SK-N-SH (cell line): ENCODE data around the gene CX3CR1. TPM values are rescaled to one million over a fixed set of nuclear protein-coding genes. Genes with fewer than 3 reads are reported as not detected.

Experiments used
- CTCF ChIA-PET: fragments of 300-600, 350-600 bp; formaldehyde crosslinking; extraction: SDS; loops from one replicate; lab custom pipeline; 2021; lab: Yijun Ruan, JAX
- POLR2A ChIA-PET: fragments of 350-600 bp; sonication (Branson Sonifier 250); formaldehyde crosslinking; extraction: SDS; loops from one replicate; lab custom pipeline; 2020; ENCODE audit warnings: antibody characterized with exemption, inconsistent platforms; lab: Yijun Ruan, JAX
- DNase-seq: peaks from one replicate; pipeline ENCODE4 v3.0.0; 2012
- H2AFZ ChIP-seq: fragments of 200-600 bp; sonication (generic); 2 replicates; pipeline ENCODE4 v1.8.1; 2016; ENCODE audit warnings: antibody characterized with exemption, mild to moderate bottlenecking, low read depth
- H3F3A ChIP-seq: fragments of 200-600 bp; sonication (generic); replicated peaks from 2 replicates; pipeline ENCODE3; 2016; ENCODE audit warnings: antibody characterized with exemption, mild to moderate bottlenecking; ENCODE audit not compliant: insufficient read depth
- H3K27ac ChIP-seq, 2 experiments: fragments of 200-500 bp in 1 of 2; fragments of 200-600 bp in 1 of 2; sonication (Bioruptor generic) in 1 of 2; sonication (generic), shearing (Covaris generic) in 1 of 2; 2 replicates each; pipeline versions ENCODE4 v1.5.1 to v1.6.1; 2014 to 2016; ENCODE audit warnings: low read depth in 2 of 2, inconsistent platforms in 1 of 2, low read length in 1 of 2, mild to moderate bottlenecking in 1 of 2, mixed read lengths in 1 of 2
- H3K27me3 ChIP-seq: fragments of 200-600 bp; sonication (generic), shearing (Covaris generic); 2 replicates; pipeline ENCODE4 v1.6.1; 2016; ENCODE audit warnings: mixed run types; ENCODE audit not compliant: insufficient read depth
- H3K36me3 ChIP-seq, 2 experiments: fragments of 200-500 bp in 1 of 2; fragments of 200-600 bp in 1 of 2; sonication (Bioruptor generic) in 1 of 2; sonication (generic) in 1 of 2; replicated peaks in 1 of 2; 2 replicates each; pipeline versions ENCODE3 to v1.5.1; 2014 to 2016; ENCODE audit warnings: low read length in 1 of 2, mild to moderate bottlenecking in 1 of 2; ENCODE audit not compliant: insufficient read depth in 2 of 2, control insufficient read depth in 1 of 2
- H3K4me1 ChIP-seq, 2 experiments: fragments of 200-500 bp in 1 of 2; fragments of 200-600 bp in 1 of 2; sonication (Bioruptor generic) in 1 of 2; sonication (generic), shearing (Covaris generic) in 1 of 2; 2 replicates each; pipeline versions ENCODE4 v1.5.1 to v1.6.1; 2014 to 2016; ENCODE audit warnings: low read depth in 1 of 2, low read length in 1 of 2, mixed run types in 1 of 2; ENCODE audit not compliant: insufficient read depth in 2 of 2, control insufficient read depth in 1 of 2
- H3K4me2 ChIP-seq: fragments of 200-600 bp; sonication (generic), shearing (Covaris generic); 2 replicates; pipeline ENCODE4 v1.6.1; 2017; ENCODE audit warnings: mixed run types
- H3K4me3 ChIP-seq, 2 experiments: fragments of 200-500 bp in 1 of 2; fragments of 200-600 bp in 1 of 2; sonication (Bioruptor generic) in 1 of 2; sonication (generic), shearing (Covaris generic) in 1 of 2; 2 replicates each; pipeline versions ENCODE4 v1.5.1 to v1.8.1; 2014 to 2016; ENCODE audit warnings: low read depth in 2 of 2, inconsistent platforms in 1 of 2, low read length in 1 of 2, mild to moderate bottlenecking in 1 of 2, mixed read lengths in 1 of 2, moderate library complexity in 1 of 2
- H3K79me2 ChIP-seq: fragments of 200-600 bp; sonication (generic); 2 replicates; pipeline ENCODE4 v1.8.1; 2017; ENCODE audit warnings: mild to moderate bottlenecking; ENCODE audit not compliant: insufficient read depth
- H3K9ac ChIP-seq: fragments of 200-600 bp; sonication (generic); 2 replicates; pipeline ENCODE4 v1.6.1; 2017; ENCODE audit warnings: mixed run types
- H3K9me2 ChIP-seq: fragments of 200-600 bp; sonication (generic); 2 replicates; pipeline ENCODE4 v1.6.1; 2017; ENCODE audit warnings: mixed run types
- H3K9me3 ChIP-seq: fragments of 200-600 bp; sonication (generic); 2 replicates; pipeline ENCODE4 v1.6.1; 2017; ENCODE audit warnings: mixed run types, mild to moderate bottlenecking, moderate library complexity
- H4K20me1 ChIP-seq: fragments of 200-600 bp; sonication (generic); 2 replicates; pipeline ENCODE4 v1.6.1; 2017; ENCODE audit warnings: mild to moderate bottlenecking, mixed run types; ENCODE audit not compliant: insufficient read depth
- ELF1 ChIP-seq: IDR thresholded peaks from 2 replicates; pipeline ENCODE4 v1.4.0; 2012
- FOSL2 ChIP-seq: IDR thresholded peaks from 2 replicates; pipeline ENCODE4 v1.4.0; 2012; ENCODE audit warnings: low read depth, mild to moderate bottlenecking, moderate library complexity, borderline replicate concordance
- FOXM1 ChIP-seq: IDR thresholded peaks from 2 replicates; pipeline ENCODE4 v1.4.0; 2012; ENCODE audit warnings: low read depth, mild to moderate bottlenecking
- GABPA ChIP-seq: IDR thresholded peaks from 2 replicates; pipeline ENCODE4 v1.4.0; 2012; ENCODE audit warnings: low read depth, mild to moderate bottlenecking
- JUND ChIP-seq: IDR thresholded peaks from 2 replicates; pipeline ENCODE4 v1.4.0; 2012
- MXI1 ChIP-seq: IDR thresholded peaks from 2 replicates; pipeline ENCODE4 v1.6.1; 2012; ENCODE audit warnings: mild to moderate bottlenecking, low read depth, low read length, improper control_type of control experiment
- RCOR1 ChIP-seq: fragments of 150-350 bp; IDR thresholded peaks from 2 replicates; pipeline ENCODE4 v1.6.1; 2017; ENCODE audit warnings: antibody characterized with exemption, low read length
- RFX5 ChIP-seq: IDR thresholded peaks from 2 replicates; pipeline ENCODE4 v1.6.1; 2012; ENCODE audit warnings: mild to moderate bottlenecking, improper control_type of control experiment, low read length
- RXRA ChIP-seq: IDR thresholded peaks from 2 replicates; pipeline ENCODE4 v1.4.0; 2012; ENCODE audit warnings: low read depth, mild to moderate bottlenecking, borderline replicate concordance
- SMC3 ChIP-seq: IDR thresholded peaks from 2 replicates; pipeline ENCODE4 v1.6.1; 2012; ENCODE audit warnings: low read depth, low read length, improper control_type of control experiment
- TAF1 ChIP-seq: IDR thresholded peaks from 2 replicates; pipeline ENCODE4 v1.6.1; 2012; ENCODE audit warnings: low read depth, mild to moderate bottlenecking, low read length, moderate library complexity, borderline replicate concordance
- TCF12 ChIP-seq: IDR thresholded peaks from 2 replicates; pipeline ENCODE4 v1.4.0; 2012
- YY1 ChIP-seq: IDR thresholded peaks from 2 replicates; pipeline ENCODE4 v1.4.0; 2012; ENCODE audit warnings: low read depth, mild to moderate bottlenecking
- WGBS: methylation state at CpG from one replicate; pipeline ENCODE4 v1.1.6; 2017; ENCODE audit warnings: low lambda C conversion rate; 5-methylcytosine and 5-hydroxymethylcytosine counted together
- polyA plus RNA-seq, 3 experiments: library from polyadenylated mRNA; depleted of rRNA; stranded (reverse); fragments of >200 nt; gene quantifications; 2 replicates each; pipeline ENCODE4 v1.2.3, GENCODE V29; 2012
- TF ChIP-seq, protein P1 (sequence below): fragments of 150-350 bp; IDR thresholded peaks from 2 replicates; pipeline ENCODE4 v1.6.1; 2016; ENCODE audit warnings: mild to moderate bottlenecking, low read depth, low read length
- TF ChIP-seq, protein P2 (sequence below): fragments of 150-350 bp; IDR thresholded peaks from 2 replicates; pipeline ENCODE4 v1.6.1; 2017; ENCODE audit warnings: antibody characterized with exemption, low read length, low read depth, borderline replicate concordance
- TF ChIP-seq, protein P3 (sequence below): IDR thresholded peaks from 2 replicates; pipeline ENCODE4; 2012
- TF ChIP-seq, protein P4 (sequence below): IDR thresholded peaks from 2 replicates; pipeline ENCODE4 v1.6.1; 2012; ENCODE audit warnings: mild to moderate bottlenecking, low read depth, low read length, moderate library complexity
- TF ChIP-seq, protein P5 (sequence below): fragments of 200-600 bp; sonication (generic); IDR thresholded peaks from 2 replicates; pipeline ENCODE4 v1.6.1; 2017; ENCODE audit warnings: antibody characterized with exemption, mild to moderate bottlenecking, moderate library complexity

CX3CR1 gene
- polyA plus RNA-seq, 1 of the 3 experiments (the other 2 are of a cell fraction), result not detected

DNA sequence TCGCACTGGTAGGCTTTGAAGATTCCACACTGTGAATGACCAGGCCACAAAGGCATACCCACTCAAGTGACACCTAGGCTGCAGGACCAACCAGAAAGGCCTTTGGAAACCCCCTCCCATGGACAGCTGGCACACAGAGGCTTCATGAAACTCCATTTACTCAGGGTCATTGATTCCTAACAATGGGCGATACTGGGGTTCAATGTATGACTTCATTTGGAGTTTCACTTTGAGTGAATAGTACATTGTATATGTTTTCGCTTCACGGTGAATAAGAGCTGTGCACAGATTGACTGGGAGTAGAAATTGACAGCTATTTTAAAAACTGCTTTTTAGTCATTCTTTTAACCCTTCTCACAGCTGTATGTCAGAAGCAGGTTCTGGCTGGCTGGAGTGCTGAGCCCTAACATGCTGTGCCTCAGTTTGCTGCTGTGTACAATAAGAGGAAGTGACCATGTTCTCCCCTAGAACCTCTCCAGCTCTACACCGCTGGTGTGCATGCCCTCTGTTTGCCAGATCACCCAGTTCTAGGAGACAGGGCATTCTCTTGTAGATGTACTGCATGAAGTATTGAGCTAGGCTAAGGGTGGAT, 15.4 kb upstream of the CX3CR1 start:
- H3K9me2 ChIP-seq, result no peaks in the 10 kb centered on the region
- H3K4me1 ChIP-seq, result no peaks in the 10 kb centered on the region
- H3K9ac ChIP-seq, result no peak overlapping the region
- CTCF ChIA-PET, result interaction anchor here (1.2 to 12.9 kb wide), 3 partner anchors 7 to 104 kb away, joined by 3 to 510 read pairs (median 16); partner anchors contain the start of gene XIRP1
- no peak overlapping the region for H2AFZ ChIP-seq
- no peaks in the 10 kb centered on the region for H3K79me2 ChIP-seq
- no peaks in the 10 kb centered on the region; the same call in 1 of the 2 replicates for H3K9me3 ChIP-seq
- no peak for DNase-seq
- no peak overlapping the region for H3K27ac ChIP-seq
- no peak overlapping the region for H3K4me2 ChIP-seq
- no peaks in the 10 kb centered on the region for H3K36me3 ChIP-seq
- POLR2A ChIA-PET, result no interaction called here
- TF ChIP-seq RFX5, result no peak
- no peak for TF ChIP-seq SMC3
- TF ChIP-seq TCF12, result no peak
- TF ChIP-seq, protein P1, sequence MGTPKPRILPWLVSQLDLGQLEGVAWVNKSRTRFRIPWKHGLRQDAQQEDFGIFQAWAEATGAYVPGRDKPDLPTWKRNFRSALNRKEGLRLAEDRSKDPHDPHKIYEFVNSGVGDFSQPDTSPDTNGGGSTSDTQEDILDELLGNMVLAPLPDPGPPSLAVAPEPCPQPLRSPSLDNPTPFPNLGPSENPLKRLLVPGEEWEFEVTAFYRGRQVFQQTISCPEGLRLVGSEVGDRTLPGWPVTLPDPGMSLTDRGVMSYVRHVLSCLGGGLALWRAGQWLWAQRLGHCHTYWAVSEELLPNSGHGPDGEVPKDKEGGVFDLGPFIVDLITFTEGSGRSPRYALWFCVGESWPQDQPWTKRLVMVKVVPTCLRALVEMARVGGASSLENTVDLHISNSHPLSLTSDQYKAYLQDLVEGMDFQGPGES, result no peak
- TF ChIP-seq JUND, result no peak
- TF ChIP-seq, protein P2, sequence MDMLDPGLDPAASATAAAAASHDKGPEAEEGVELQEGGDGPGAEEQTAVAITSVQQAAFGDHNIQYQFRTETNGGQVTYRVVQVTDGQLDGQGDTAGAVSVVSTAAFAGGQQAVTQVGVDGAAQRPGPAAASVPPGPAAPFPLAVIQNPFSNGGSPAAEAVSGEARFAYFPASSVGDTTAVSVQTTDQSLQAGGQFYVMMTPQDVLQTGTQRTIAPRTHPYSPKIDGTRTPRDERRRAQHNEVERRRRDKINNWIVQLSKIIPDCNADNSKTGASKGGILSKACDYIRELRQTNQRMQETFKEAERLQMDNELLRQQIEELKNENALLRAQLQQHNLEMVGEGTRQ, result no peak
- no peak for TF ChIP-seq ELF1
- TF ChIP-seq, protein P3, sequence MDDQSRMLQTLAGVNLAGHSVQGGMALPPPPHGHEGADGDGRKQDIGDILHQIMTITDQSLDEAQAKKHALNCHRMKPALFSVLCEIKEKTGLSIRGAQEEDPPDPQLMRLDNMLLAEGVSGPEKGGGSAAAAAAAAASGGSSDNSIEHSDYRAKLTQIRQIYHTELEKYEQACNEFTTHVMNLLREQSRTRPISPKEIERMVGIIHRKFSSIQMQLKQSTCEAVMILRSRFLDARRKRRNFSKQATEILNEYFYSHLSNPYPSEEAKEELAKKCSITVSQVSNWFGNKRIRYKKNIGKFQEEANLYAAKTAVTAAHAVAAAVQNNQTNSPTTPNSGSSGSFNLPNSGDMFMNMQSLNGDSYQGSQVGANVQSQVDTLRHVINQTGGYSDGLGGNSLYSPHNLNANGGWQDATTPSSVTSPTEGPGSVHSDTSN, result no peak
- no peak for TF ChIP-seq TAF1
- TF ChIP-seq, protein P4, sequence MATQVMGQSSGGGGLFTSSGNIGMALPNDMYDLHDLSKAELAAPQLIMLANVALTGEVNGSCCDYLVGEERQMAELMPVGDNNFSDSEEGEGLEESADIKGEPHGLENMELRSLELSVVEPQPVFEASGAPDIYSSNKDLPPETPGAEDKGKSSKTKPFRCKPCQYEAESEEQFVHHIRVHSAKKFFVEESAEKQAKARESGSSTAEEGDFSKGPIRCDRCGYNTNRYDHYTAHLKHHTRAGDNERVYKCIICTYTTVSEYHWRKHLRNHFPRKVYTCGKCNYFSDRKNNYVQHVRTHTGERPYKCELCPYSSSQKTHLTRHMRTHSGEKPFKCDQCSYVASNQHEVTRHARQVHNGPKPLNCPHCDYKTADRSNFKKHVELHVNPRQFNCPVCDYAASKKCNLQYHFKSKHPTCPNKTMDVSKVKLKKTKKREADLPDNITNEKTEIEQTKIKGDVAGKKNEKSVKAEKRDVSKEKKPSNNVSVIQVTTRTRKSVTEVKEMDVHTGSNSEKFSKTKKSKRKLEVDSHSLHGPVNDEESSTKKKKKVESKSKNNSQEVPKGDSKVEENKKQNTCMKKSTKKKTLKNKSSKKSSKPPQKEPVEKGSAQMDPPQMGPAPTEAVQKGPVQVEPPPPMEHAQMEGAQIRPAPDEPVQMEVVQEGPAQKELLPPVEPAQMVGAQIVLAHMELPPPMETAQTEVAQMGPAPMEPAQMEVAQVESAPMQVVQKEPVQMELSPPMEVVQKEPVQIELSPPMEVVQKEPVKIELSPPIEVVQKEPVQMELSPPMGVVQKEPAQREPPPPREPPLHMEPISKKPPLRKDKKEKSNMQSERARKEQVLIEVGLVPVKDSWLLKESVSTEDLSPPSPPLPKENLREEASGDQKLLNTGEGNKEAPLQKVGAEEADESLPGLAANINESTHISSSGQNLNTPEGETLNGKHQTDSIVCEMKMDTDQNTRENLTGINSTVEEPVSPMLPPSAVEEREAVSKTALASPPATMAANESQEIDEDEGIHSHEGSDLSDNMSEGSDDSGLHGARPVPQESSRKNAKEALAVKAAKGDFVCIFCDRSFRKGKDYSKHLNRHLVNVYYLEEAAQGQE, result no peak
- TF ChIP-seq RCOR1, result no peak
- TF ChIP-seq YY1, result no peak
- no peak for TF ChIP-seq GABPA
- no peak for TF ChIP-seq FOXM1
- TF ChIP-seq FOSL2, result no peak
- no peak for TF ChIP-seq RXRA
- no peak for TF ChIP-seq MXI1
- TF ChIP-seq, protein P5, sequence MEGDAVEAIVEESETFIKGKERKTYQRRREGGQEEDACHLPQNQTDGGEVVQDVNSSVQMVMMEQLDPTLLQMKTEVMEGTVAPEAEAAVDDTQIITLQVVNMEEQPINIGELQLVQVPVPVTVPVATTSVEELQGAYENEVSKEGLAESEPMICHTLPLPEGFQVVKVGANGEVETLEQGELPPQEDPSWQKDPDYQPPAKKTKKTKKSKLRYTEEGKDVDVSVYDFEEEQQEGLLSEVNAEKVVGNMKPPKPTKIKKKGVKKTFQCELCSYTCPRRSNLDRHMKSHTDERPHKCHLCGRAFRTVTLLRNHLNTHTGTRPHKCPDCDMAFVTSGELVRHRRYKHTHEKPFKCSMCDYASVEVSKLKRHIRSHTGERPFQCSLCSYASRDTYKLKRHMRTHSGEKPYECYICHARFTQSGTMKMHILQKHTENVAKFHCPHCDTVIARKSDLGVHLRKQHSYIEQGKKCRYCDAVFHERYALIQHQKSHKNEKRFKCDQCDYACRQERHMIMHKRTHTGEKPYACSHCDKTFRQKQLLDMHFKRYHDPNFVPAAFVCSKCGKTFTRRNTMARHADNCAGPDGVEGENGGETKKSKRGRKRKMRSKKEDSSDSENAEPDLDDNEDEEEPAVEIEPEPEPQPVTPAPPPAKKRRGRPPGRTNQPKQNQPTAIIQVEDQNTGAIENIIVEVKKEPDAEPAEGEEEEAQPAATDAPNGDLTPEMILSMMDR, result no peak
- no peaks in the 10 kb centered on the region for H3F3A ChIP-seq
- no peaks in the 10 kb centered on the region for H4K20me1 ChIP-seq
- 69% methylated on average over 5 of the region's 5 CpGs for WGBS
- no peaks in the 10 kb centered on the region for H3K27me3 ChIP-seq
- no peak overlapping the region for H3K4me3 ChIP-seq
